Measurements from ENCODE around the gene FHIT.

- TF ChIP-seq POLR2A (IDR thresholded peaks at IDR 0.05; ENCODE audit: low read length) (no peak), GATA1 (IDR thresholded peaks at IDR 0.05; ENCODE audit: low read depth, low read length) (no peak)
Measured at GRCh38 chr3:60289341-60290121, 961.7 kb downstream of the FHIT start.

Measured in erythroblast (primary cell).